ENCODE data around the gene NEK1. TPM values are rescaled to one million over a fixed set of nuclear protein-coding genes. Genes with fewer than 3 reads are reported as not detected.

Gene NEK1
- total and polyA plus RNA-seq, 8 donors: 2.1 to 8.3 (median 4.1) TPM

DNA sequence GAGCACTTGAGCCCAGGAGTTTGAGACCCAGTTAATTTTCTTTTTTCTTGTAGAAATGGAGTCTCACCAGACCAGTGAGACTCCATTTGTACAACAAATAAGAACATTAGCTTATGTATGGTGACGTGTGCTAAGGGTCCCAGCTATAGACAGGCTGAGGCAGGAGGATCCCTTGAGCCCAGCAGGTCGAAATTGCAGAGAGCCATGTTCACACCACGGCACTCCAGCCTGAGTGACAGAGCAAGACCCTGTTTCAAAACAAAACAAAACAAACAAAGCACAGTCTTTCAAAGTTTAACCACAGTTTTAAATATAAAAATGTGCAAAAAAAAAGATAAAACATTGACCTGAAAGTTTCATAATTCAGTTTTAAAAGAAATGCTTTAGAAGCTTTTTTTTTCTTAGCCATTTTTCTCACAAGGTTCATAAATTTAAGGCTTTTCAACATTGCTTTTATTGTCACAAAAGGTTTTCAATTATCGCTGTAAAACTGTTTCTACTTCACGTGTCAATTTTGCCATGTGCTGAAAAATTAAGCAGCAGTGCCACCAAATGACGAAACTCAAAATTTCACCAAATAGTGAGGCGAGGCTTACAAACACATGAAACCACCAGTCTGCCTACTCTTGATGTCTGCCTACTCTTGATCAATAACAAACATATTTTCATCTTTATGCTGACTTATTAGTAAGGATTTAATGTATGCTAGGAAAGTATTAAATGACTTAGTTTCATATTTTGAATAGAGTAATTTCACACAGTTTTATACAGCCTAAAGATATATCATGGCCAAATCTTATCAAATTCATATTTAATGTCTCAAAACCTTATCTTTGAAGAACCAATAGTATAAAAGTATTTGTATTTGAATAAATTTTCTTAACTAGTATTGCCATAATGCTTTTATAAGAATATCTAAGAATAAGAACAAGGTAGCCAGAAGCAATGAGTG is 126.3 kb downstream of the NEK1 start:
- no peaks in the 10 kb centered on the region for H3K36me3 ChIP-seq
- ATAC-seq (peak; percentile 66 to 90 (median 88)), DNase-seq (peak in 3 of 6 donors; percentile 4 to 54 (median 18)), FAIRE-seq (peak; percentile 92)
- H3K27me3 ChIP-seq: no peaks in the 10 kb centered on the region
- no peak overlapping the region for H3K27ac ChIP-seq
- TF ChIP-seq CTCF (IDR thresholded peaks at IDR 0.05): peak in 3 of 4 donors; percentile 25 to 29 (median 28)
- intact Hi-C loops (cut with DNase I): loop anchor here in 1 of 3 donors (10.0 kb wide), 2 partner anchors 461 to 561 kb away; no protein-coding TSS in a partner anchor
- WGBS, 2 donors: 19 to 22% methylated on average over 7 of the region's 7 CpGs
- no peaks in the 10 kb centered on the region for H3K9me3 ChIP-seq
- H3K4me3 ChIP-seq: no peak overlapping the region
- peaks cover 0 to 5% (median 0%) of the 10 kb centered on the region in 3 donors for H3K4me1 ChIP-seq

- TF ChIP-seq CTCF (IDR thresholded peaks at IDR 0.05): no peak
- FAIRE-seq (peak; percentile 34), ATAC-seq (no peak), DNase-seq (no peak)
- Histone ChIP-seq H3K27ac (no peak overlapping the region), H3K36me3 (no peaks in the 10 kb centered on the region), H3K27me3 (no peaks in the 10 kb centered on the region), H3K9me3 (no peaks in the 10 kb centered on the region), H3K4me3 (no peak overlapping the region), H3K4me1 (peaks cover 0 to 5% (median 0%) of the 10 kb centered on the region in 3 donors)
- intact Hi-C loops (cut with DNase I): loop anchor here in 1 of 3 donors (10.0 kb wide), 2 partner anchors 460 to 560 kb away; no protein-coding TSS in a partner anchor
Measured at GRCh38 chr4:169485086-169485485, 127.3 kb downstream of the NEK1 start.

- ATAC-seq (no peak), DNase-seq (no peak), FAIRE-seq (no peak)
- 52 to 63% methylated on average over 3 of the region's 3 CpGs for WGBS, 2 donors
- no peak for TF ChIP-seq CTCF (IDR thresholded peaks at IDR 0.05)
- intact Hi-C loops (cut with DNase I): loop anchor here in 1 of 3 donors (10.0 kb wide), 2 partner anchors 460 to 560 kb away; no protein-coding TSS in a partner anchor
- Histone ChIP-seq H3K27ac (no peak overlapping the region), H3K9me3 (no peaks in the 10 kb centered on the region), H3K4me3 (no peak overlapping the region), H3K27me3 (no peaks in the 10 kb centered on the region), H3K36me3 (no peaks in the 10 kb centered on the region), H3K4me1 (peaks cover 0 to 5% (median 0%) of the 10 kb centered on the region in 3 donors)
Measured at GRCh38 chr4:169484485-169484884, 127.9 kb downstream of the NEK1 start.

- Histone ChIP-seq H3K4me1 (no peaks in the 10 kb centered on the region), H3K9me3 (no peaks in the 10 kb centered on the region), H3K27me3 (no peaks in the 10 kb centered on the region), H3K36me3 (no peaks in the 10 kb centered on the region), H3K27ac (no peak overlapping the region), H3K4me3 (no peak overlapping the region)
- FAIRE-seq: no peak
- no peak for TF ChIP-seq CTCF (IDR thresholded peaks at IDR 0.05)
- intact Hi-C loops (cut with DNase I): no loop called here
- no peak for ATAC-seq
- no peak for DNase-seq
- WGBS, 2 donors: 80 to 81% methylated on average over 3 of the region's 3 CpGs
Measured at GRCh38 chr4:169464080-169464479, 148.3 kb downstream of the NEK1 start.

DNA sequence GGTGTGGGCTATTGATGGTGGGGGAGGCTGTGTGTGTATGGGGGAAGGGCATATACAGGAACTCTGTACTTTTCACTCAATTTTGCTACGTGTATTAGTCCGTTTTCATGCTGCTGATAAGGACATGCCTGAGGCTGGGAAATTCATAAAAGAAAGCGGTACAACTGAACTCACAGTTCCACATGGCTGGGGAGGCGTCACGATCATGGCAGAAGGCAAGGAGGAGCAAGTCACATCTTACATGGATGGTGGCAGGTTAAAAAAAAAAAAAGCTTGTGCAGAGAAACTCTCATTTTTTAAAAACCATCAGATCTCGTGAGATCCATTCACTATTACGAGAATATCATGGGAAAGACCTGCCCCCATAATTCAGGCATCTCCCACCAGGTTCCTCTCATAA is 152.3 kb downstream of the NEK1 start:
- 95 to 96% methylated on average over 7 of the region's 7 CpGs for WGBS, 2 donors
- Histone ChIP-seq H3K27ac (no peak overlapping the region), H3K27me3 (no peaks in the 10 kb centered on the region), H3K4me3 (no peak overlapping the region), H3K9me3 (no peaks in the 10 kb centered on the region), H3K4me1 (no peaks in the 10 kb centered on the region), H3K36me3 (no peaks in the 10 kb centered on the region)
- FAIRE-seq (no peak), ATAC-seq (no peak), DNase-seq (no peak)
- intact Hi-C loops (cut with DNase I): no loop called here
- TF ChIP-seq CTCF (IDR thresholded peaks at IDR 0.05): no peak

All from pancreas (tissue), 10 donors.